Activated T-helper 1 cell treated with anti-CD3 and anti-CD28 coated beads, Interleukin-12 subunit alpha, Interleukin-12 subunit beta, Interleukin-2, Interleukin-4 antibody, amounts not matched to agents 30 ng/mL and 10 ng/mL and 1 ng/mL, durations not matched to agents 14 hours and 24 hours and 36 hours (primary cell): ENCODE data around the gene FAM114A1. TPM values are rescaled to one million over a fixed set of nuclear protein-coding genes. Genes with fewer than 3 reads are reported as not detected.

ENCODE experiments used
- DNase-seq: peaks from one replicate; pipeline ENCODE4 v3.0.0; 2021; ENCODE audit warnings: low spot score
- H3K27ac Mint-ChIP-seq: one replicate; pipeline ENCODE4 v1.8.0; 2021; ENCODE audit warnings: mild to moderate bottlenecking, mixed read lengths
- H3K27me3 Mint-ChIP-seq: one replicate; pipeline ENCODE4 v1.8.0; 2022; ENCODE audit warnings: mild to moderate bottlenecking, moderate library complexity, mixed read lengths; ENCODE audit not compliant: insufficient read depth
- H3K36me3 Mint-ChIP-seq: one replicate; pipeline ENCODE4 v1.8.0; 2021; ENCODE audit warnings: low read depth, mixed read lengths
- H3K4me1 Mint-ChIP-seq: one replicate; pipeline ENCODE4 v1.8.0; 2021; ENCODE audit warnings: low read depth, mixed read lengths
- H3K4me3 Mint-ChIP-seq: one replicate; pipeline ENCODE4 v1.8.0; 2021; ENCODE audit warnings: mild to moderate bottlenecking, moderate library complexity, mixed read lengths
- H3K9me3 Mint-ChIP-seq: one replicate; pipeline ENCODE4 v1.8.0; 2021; ENCODE audit warnings: mixed read lengths
- intact Hi-C: fragments of 100-400 bp; cut with micrococcal nuclease; formaldehyde crosslinking; loops from one replicate; pipeline ENCODE4 v1.15.1; 2024
- total RNA-seq: library from RNA; stranded (reverse); gene quantifications from 2 replicates; pipeline ENCODE4 v1.2.3, GENCODE V29; 2022

Gene FAM114A1
- 0.22 and 0.49 TPM in 2 replicates for total RNA-seq

- intact Hi-C loops = loop anchor here (1.0 kb wide), 2 partner anchors 10 to 22 kb away; no protein-coding TSS in a partner anchor
- H3K36me3 Mint-ChIP-seq = peaks cover 2% of the 10 kb centered on the region
- H3K4me3 Mint-ChIP-seq = peak within 1 kb of the TSS; percentile 80
- H3K27me3 Mint-ChIP-seq = peaks cover 3% of the 10 kb centered on the region
- no peaks in the 10 kb centered on the region for H3K9me3 Mint-ChIP-seq
- peak; percentile 43 for DNase-seq
- H3K4me1 Mint-ChIP-seq = peaks cover 13% of the 10 kb centered on the region
- H3K27ac Mint-ChIP-seq = no peak within 1 kb of the TSS
Observed at GRCh38 chr4:38867478-38868058, at the start of gene FAM114A1. Gene FAM114A1 (plus strand): TSS chr4:38867806. CDS start chr4:38878079, 10,273 bp downstream.

- H3K27me3 Mint-ChIP-seq = no peaks in the 10 kb centered on the region
- peaks cover 18% of the 10 kb centered on the region for H3K36me3 Mint-ChIP-seq
- no peak for DNase-seq
- peaks cover 23% of the 10 kb centered on the region for H3K9me3 Mint-ChIP-seq
- H3K27ac Mint-ChIP-seq = no peak overlapping the region
- H3K4me3 Mint-ChIP-seq = no peak overlapping the region
- H3K4me1 Mint-ChIP-seq = peaks cover 40% of the 10 kb centered on the region
- intact Hi-C loops = loop anchor here (5.0 kb wide), 1 partner anchor 169 kb away; no protein-coding TSS in a partner anchor
Observed at GRCh38 chr4:38818441-38818976, 49.1 kb upstream of the FAM114A1 start.

GRCh38 chr4:38819569-38819968 lies 48.0 kb upstream of the FAM114A1 start:
- H3K27ac Mint-ChIP-seq = peak overlapping the region; percentile 72

GRCh38 chr4:38820329-38821061 lies 47.1 kb upstream of the FAM114A1 start:
- Mint-ChIP-seq H3K27ac (no peak overlapping the region), H3K27me3 (no peaks in the 10 kb centered on the region), H3K9me3 (peaks cover 29% of the 10 kb centered on the region)

More at GRCh38 chr4:38819569-38819968, 48.0 kb upstream of the FAM114A1 start:
- Mint-ChIP-seq H3K4me3 (peak overlapping the region; percentile 23), H3K27me3 (no peaks in the 10 kb centered on the region), H3K9me3 (peaks cover 26% of the 10 kb centered on the region), H3K4me1 (peaks cover 32% of the 10 kb centered on the region), H3K36me3 (peaks cover 18% of the 10 kb centered on the region)
- no peak for DNase-seq
- intact Hi-C loops = loop anchor here (1.0 to 5.0 kb wide), 2 partner anchors 15 to 168 kb away; partner anchors contain the start of gene TLR1

GRCh38 chr4:38821739-38822138 lies 45.9 kb upstream of the FAM114A1 start:
- no peak for DNase-seq
- Mint-ChIP-seq H3K4me1 (peaks cover 28% of the 10 kb centered on the region), H3K27ac (no peak overlapping the region), H3K9me3 (peaks cover 29% of the 10 kb centered on the region), H3K27me3 (no peaks in the 10 kb centered on the region), H3K36me3 (peaks cover 27% of the 10 kb centered on the region), H3K4me3 (no peak overlapping the region)
- intact Hi-C loops = no loop called here

More at GRCh38 chr4:38820329-38821061, 47.1 kb upstream of the FAM114A1 start:
- Mint-ChIP-seq H3K36me3 (peaks cover 22% of the 10 kb centered on the region), H3K4me1 (peaks cover 28% of the 10 kb centered on the region), H3K4me3 (peak overlapping the region; percentile 25)
- no peak for DNase-seq
- intact Hi-C loops = no loop called here

GRCh38 chr4:38822748-38823303 lies 44.8 kb upstream of the FAM114A1 start:
- DNase-seq = no peak
- intact Hi-C loops = no loop called here
- Mint-ChIP-seq H3K27ac (no peak overlapping the region), H3K27me3 (peaks cover 1% of the 10 kb centered on the region), H3K4me3 (no peak overlapping the region), H3K36me3 (peaks cover 34% of the 10 kb centered on the region), H3K9me3 (peaks cover 29% of the 10 kb centered on the region), H3K4me1 (peaks cover 28% of the 10 kb centered on the region)

GRCh38 chr4:38823766-38824165 lies 43.8 kb upstream of the FAM114A1 start:
- intact Hi-C loops = no loop called here
- H3K27ac Mint-ChIP-seq = no peak overlapping the region
- peaks cover 22% of the 10 kb centered on the region for H3K4me1 Mint-ChIP-seq

GRCh38 chr4:38829237-38829636 lies 38.4 kb upstream of the FAM114A1 start:
- Mint-ChIP-seq H3K9me3 (peaks cover 22% of the 10 kb centered on the region), H3K27ac (no peak overlapping the region), H3K4me3 (no peak overlapping the region), H3K27me3 (peaks cover 6% of the 10 kb centered on the region), H3K36me3 (peaks cover 37% of the 10 kb centered on the region), H3K4me1 (no peaks in the 10 kb centered on the region)
- no peak for DNase-seq
- intact Hi-C loops = no loop called here

More at GRCh38 chr4:38823766-38824165, 43.8 kb upstream of the FAM114A1 start:
- DNase-seq = no peak
- Mint-ChIP-seq H3K4me3 (no peak overlapping the region), H3K36me3 (peaks cover 34% of the 10 kb centered on the region), H3K9me3 (peaks cover 29% of the 10 kb centered on the region), H3K27me3 (peaks cover 1% of the 10 kb centered on the region)

GRCh38 chr4:38831653-38832052 lies 36.0 kb upstream of the FAM114A1 start:
- intact Hi-C loops = no loop called here
- no peak overlapping the region for H3K27ac Mint-ChIP-seq

GRCh38 chr4:38832206-38832605 lies 35.4 kb upstream of the FAM114A1 start:
- H3K9me3 Mint-ChIP-seq = peaks cover 28% of the 10 kb centered on the region
- peaks cover 25% of the 10 kb centered on the region for H3K36me3 Mint-ChIP-seq
- DNase-seq = no peak
- intact Hi-C loops = no loop called here
- no peak overlapping the region for H3K4me3 Mint-ChIP-seq
- no peak overlapping the region for H3K27ac Mint-ChIP-seq
- H3K4me1 Mint-ChIP-seq = peaks cover 2% of the 10 kb centered on the region
- H3K27me3 Mint-ChIP-seq = peaks cover 6% of the 10 kb centered on the region

More at GRCh38 chr4:38831653-38832052, 36.0 kb upstream of the FAM114A1 start:
- Mint-ChIP-seq H3K4me3 (no peak overlapping the region), H3K4me1 (no peaks in the 10 kb centered on the region), H3K36me3 (peaks cover 25% of the 10 kb centered on the region), H3K9me3 (peaks cover 28% of the 10 kb centered on the region), H3K27me3 (peaks cover 6% of the 10 kb centered on the region)
- no peak for DNase-seq

- Mint-ChIP-seq H3K4me1 (peaks cover 8% of the 10 kb centered on the region), H3K4me3 (no peak overlapping the region), H3K36me3 (peaks cover 23% of the 10 kb centered on the region), H3K27ac (no peak overlapping the region), H3K9me3 (peaks cover 33% of the 10 kb centered on the region), H3K27me3 (peaks cover 4% of the 10 kb centered on the region)
- intact Hi-C loops = no loop called here
- DNase-seq = no peak
Observed at GRCh38 chr4:38832624-38833528, 34.7 kb upstream of the FAM114A1 start.

GRCh38 chr4:38834570-38834969 lies 33.0 kb upstream of the FAM114A1 start:
- Mint-ChIP-seq H3K4me3 (no peak overlapping the region), H3K27ac (no peak overlapping the region), H3K27me3 (peaks cover 4% of the 10 kb centered on the region), H3K4me1 (peaks cover 16% of the 10 kb centered on the region), H3K36me3 (peaks cover 23% of the 10 kb centered on the region), H3K9me3 (peaks cover 33% of the 10 kb centered on the region)
- no peak for DNase-seq
- intact Hi-C loops = no loop called here
